SHP77 (cell line): ENCODE results near the gene BIN2.
A peak's percentile ranks its signal among the peaks of the same experiment; 100 is the strongest.

Source experiments
- DNase-seq, 2 experiments: peaks; one replicate each; lab custom pipeline; 2025; lab: John Stamatoyannopoulos, UW

Gene BIN2

DNA sequence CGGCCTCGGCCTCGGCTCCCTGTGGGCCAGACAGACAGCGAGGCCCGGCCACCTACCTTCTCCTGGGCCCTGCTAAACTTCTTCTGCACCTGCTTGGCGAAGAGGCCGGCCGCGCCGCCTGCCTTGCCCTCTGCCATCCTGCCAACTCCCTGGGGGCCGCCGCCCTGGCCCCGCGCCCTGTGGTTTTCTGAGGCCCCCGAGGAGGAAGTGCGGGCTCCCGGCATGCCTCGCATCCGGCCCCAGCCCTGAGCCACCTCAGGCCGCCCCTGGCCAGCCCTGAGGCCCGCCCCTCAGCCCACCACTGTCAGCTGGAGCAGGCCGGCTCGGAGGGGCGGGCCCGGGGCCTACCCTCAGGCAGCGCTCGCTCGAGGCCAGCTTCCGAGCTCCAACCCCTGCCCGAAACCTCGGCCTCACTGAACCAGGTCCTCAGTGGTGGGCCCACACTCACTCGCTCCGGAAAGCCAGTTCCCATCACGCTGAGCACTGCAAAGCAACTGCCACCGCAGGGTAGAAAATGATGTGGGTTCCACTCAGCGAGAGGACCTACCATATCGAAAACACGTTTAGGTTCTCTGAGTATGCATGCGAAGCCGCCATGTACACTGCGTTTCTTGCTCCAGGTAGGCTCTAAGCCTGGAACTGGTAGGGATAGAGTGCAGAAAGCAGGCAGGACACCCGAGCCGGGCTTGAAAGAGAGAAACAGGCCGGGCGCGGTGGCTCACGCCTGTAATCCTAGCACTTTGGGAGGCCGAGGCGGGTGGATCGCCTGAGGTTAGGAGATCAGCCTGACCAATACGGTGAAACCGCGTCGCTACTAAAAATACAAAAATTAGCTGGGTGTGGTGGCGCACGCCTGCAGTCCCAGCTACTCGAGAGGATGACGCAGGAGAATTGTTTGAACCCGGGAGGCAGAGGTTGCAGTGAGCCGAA, at the start of gene BIN2:
Gene BIN2 (minus strand): TSS at position 209 of the 930 bp plus-strand sequence. CDS start 72 bp downstream, at position 137.
- DNase-seq = no peak

DNA sequence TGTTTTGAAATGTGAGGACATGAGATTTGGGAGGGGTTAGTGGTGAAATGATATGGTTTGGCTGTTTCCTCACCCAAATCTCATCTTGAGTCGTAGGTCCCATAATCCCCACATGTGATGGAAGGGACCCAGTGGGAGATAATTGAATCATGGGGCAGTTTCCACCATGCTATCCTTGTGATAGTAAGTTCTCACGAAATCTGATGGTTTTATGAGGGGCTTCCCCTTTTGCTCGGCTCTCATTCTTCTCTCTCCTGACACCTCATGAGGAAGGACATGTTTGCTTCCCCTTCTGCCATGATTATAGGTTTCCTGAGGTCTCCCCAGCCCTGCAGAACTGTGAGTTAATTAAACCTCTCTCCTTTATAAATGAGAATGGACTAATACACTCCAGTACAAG, 49.2 kb upstream of the BIN2 start:
- DNase-seq = no peak

DNA sequence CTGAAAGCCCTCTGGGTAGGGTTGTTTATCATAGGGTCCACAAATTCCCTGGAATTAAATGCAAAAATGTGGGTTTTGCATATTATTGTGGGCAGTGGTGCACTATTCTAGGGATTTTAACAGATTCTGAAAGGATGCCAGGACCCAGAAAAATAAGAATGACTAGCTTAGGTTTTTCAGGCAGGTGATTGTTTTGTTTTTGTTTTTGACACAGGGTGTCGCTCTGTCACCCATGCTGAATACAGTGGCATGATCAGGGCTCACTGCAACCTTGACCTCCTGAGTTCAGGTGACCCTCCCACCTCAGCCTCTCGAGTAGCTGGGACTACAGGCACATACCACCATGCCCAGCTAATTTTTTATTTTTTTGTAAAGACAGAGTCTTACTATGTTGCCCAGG, 48.0 kb upstream of the BIN2 start:
- DNase-seq = no peak

DNA sequence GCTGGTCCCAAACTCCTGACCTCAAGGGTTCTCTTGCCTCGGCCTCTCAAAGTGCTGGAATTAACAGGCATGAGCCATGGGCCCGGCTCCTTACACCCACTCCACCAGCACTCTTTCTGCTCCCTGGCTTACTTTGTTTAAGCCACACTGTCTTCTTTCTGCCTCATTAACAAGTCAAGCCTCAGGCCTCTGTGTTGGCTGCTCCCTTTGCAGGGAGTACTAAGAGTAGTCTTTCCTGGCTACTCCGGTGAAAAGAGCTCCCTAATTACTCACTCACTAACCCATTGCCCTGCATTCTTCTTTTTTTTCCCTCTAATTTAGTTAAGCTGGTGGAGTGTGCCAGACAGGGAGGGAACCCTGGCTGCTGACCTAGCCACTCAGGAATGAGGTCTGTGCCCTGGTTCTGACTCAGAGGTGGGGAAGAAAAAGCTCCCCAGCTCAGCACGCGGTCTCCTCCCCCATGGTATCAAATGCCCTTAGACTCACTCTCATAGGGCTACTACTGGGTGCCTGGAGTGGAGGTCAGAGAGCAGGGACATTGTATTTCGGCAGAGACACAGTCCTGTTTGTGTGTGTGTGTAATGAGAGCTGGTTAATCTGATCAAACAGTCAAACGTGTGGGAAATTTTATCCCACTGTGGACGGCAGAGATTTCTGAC, 47.5 kb upstream of the BIN2 start:
- DNase-seq = no peak

DNA sequence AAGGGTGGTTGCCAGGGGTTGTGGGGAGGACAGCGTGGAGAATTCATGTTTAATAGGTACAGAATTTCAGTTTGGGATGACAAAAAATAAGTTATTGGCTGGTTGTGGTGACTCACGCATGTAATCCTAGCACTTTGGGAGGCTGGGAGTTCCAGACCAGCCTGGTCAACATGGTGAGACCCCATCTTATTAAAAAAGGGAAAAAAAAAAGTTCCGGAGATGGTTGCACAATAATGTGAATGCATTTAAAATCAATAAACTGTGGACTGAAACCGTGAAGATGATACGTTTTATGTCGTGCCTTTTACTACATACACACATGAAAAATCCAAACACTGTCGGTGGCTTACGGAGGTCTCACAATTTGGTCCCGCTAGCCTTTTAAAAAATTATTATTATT, 46.7 kb upstream of the BIN2 start:
- DNase-seq = no peak

DNA sequence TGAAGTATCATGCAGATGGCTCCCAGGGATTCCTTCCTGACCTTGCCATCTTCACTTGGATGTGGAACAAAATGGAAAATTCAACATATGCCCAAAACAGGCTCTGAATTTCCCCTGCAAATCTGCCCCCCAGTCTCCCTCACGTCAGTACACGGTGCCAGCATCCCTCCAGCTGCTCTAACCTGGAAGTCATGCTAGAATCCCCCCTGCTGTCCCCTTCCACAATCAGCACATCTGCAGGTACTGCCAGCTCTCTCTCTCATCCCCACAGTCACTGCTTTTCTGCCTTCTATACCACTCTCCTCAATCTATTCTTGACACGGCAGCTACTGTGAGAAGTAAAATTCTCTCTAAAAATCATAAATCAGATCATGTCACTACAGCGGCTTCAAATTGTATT, 45.6 kb upstream of the BIN2 start:
- DNase-seq = no peak

DNA sequence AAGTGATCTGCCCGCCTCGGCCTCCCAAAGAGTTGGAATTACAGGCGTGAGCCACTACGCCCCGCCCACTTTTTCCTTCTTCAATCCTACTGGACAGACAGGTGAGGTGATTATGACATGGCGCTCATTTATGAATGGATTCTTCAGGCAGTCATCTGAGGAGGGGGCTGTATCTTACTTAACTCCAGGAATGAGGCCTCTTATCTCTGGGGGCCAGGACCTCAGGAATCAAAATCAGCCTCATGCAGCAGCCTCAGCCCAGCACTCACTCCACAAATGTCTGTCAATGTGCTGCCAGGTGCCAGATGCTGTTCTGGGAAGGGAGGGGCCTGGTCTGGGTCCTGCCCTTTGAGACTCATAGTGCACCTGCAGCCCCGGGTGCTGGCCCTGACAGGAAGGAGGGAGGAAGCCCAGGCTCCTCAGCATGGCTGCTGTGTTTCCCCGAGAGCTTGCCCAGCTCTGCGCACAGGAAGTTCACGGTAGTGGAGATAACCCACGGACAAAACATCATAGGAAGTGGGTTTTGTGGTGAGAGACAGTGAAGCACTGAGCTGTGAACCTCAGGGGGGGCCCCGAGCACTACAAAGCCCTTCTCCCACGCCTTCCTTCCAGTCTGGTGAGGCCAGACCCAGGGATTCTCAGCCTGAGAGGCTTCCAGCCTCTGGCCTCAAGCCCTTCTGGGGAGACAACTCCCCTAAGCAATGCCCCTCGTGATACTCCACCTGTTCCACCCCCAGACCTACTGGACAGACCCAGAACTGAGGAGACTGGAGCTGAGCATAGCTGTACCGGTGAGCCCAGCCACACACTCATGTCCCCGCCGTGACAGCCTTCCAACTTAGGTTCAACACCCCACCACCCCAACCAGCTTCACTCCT, 44.9 kb upstream of the BIN2 start:
- peak; percentile 30 to 62 for DNase-seq

DNA sequence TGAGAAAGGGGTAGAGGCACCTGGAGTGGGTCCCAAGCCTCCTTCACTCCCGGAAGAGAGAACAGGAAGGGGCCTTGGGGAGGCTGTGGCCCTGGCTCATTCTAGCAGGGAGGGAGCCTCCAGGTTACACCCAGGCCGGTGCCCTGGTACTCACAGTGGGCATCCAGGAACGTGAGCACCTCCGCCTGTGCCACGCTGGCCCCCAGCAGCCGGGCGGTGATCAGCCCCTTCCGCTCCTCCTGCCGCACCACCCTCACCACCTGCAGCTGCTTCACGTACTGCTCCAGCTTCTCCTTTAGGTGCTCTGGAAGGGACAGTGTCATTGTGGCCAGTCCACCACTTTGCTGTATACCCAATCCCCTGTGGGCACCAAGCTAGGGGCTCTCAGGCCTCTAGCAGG, 41.3 kb upstream of the BIN2 start:
- DNase-seq = no peak

DNA sequence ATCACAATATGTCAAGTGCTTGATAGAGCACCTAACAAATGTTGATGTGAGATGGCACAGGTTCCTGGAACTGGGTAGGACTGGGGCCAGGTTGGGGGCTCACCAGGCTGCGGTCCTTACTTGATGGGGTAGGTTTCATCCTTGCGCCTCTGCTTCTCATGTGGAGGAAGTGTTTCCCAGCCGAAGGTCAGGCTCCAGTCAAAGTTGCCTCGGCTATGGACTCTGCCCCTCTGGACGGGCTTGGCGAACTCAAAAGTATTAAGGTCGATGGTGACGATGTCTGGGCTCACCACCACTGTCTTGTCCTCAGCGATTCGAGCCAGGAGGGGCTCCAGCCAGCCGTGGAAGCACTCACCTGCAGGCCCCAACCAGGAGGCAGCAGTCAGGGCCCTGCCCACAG, 40.0 kb upstream of the BIN2 start:
- no peak for DNase-seq

DNA sequence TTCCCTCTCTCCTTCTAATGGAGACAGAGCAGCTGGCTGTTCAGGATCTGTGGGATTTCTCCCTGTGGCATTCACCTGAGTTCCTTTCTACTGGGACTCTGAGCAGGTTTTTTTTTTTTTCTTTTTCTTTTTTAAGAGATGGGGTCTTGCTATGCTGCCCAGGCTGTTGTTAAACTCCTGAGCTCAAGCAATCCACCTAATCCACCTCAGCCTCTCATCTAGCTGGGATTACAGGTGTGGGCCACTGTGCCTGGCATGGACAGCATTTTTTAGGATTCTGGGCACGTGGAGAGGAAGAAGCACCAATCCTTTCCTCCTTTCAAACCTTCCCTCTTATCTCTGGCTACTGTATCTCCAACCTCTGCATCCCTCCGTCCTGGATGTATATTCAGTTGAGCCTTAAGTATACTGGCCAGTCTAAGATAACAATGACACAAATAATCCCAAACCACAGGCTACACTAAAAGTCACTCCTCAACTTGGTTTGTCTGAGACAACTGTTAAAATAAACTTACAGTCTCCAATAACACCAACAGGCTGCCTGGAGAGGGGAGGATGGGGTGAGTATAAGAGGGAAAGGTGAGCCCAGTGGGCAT, 38.9 kb upstream of the BIN2 start:
- DNase-seq = no peak

DNA sequence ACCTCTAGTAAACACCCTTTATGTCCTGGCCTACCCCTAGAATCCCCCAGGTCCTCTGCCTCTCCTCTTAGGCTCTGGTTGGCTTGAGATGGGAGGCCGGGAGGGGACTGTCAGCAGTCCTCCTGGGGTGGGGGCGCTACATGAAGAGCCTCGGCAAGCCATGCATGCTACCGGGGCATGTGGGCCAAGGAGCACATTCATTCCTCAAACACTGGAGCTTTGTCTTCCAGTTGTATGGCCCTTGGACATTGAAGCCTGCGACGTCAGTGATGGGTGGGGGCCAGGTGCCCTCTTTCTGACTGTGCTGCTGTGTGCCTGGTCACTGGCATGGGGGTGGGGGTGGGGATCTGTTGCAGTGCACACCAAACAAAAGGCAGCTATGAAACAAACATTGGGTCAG, 38.3 kb upstream of the BIN2 start:
- no peak for DNase-seq

DNA sequence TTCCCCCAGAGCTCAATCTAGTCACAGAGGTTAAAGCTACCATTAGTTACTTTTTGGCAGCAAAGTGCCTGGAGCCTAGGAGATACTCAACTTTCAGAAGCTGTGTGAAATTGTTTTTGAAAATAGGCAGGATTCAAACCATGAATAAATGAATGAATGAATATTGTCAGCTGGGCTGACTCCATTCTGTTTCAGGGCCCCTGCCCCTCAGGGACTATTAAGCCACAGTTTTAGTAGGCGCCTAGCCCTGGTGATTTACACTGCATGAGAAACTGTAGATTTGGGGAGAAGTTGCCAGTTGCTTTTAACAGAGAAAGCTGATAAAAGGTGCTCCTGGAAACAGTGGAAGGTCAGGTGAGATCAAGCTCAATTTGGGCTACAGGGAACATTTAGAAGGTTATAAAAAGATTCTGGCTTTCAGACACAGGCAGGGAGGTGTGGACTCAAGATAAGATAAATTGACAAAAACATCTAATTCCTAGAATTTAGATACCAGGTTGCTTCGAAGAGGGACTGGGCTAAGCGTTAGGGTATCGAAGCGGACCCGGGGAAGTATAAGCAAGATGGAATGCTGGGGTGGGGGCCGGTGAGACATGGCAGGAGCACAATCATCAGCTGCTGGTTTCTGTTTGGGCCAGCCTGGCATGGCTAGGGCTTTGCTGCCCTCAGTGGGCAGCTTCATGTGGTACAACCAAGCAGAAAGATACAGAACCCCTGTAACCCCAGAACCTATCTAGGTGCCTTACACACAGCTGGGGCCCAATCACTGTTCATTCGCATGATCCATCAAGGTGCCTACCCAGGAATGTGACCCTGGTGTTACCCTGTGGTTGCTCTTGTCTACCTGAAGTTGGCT, 37.4 kb upstream of the BIN2 start:
- no peak for DNase-seq

DNA sequence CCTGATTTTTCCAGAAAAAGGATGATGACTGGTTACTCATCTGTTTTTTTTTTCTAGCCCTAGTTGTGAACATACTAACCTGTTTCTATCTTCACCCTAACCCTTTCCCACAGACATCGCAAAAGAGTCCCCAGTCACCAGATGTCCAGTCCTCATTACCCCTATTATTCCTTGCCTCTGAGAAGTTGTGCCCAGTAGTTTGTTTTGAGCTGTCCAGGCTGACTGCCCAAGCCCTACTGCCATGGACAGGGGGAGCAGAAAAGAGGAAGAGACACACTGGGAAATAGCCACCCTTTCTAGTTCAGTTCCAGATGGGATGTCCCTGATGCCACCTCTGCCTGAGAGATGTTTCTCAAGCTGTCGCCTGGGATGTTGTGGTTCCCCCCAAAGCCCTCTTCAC, 36.3 kb upstream of the BIN2 start:
- DNase-seq = no peak

DNA sequence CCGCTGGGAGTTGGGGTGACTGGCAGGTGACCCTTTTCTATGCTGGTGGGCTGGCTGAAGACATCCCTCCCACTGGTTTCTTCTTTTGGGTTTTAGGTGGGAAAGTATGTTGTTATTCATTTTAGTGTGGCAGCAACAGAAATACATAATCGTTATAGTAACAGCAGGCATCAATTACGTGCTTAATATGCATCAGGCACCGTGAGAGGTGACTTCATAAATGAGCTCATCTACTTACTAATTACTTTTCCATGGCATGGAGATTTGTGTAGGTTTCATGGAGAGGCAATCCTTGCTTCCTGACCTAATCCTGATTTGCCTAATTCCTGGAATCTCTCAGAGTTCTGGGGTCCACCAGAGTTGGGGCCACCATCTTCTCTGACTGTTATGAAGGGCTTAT, 35.9 kb upstream of the BIN2 start:
- DNase-seq = no peak

DNA sequence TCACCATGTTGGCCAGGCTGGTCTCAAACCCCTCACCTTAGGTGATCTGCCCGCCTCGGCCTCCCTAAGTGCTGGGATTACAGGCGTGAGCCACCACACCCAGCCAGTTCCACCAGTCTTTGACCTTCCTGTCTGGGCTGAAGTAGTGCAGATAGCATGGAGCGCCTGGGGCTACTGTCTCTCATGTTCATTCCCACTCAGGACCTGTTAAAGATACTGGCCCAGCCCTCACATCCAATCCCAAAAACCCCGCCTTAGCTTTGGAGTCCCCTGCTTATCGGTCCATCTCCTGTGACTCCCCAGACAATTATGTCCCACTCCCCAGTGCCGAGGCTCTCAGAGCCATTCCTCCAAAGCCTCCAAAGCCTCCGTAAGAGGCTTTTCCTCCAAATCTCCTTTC, 34.5 kb upstream of the BIN2 start:
- DNase-seq = no peak

DNA sequence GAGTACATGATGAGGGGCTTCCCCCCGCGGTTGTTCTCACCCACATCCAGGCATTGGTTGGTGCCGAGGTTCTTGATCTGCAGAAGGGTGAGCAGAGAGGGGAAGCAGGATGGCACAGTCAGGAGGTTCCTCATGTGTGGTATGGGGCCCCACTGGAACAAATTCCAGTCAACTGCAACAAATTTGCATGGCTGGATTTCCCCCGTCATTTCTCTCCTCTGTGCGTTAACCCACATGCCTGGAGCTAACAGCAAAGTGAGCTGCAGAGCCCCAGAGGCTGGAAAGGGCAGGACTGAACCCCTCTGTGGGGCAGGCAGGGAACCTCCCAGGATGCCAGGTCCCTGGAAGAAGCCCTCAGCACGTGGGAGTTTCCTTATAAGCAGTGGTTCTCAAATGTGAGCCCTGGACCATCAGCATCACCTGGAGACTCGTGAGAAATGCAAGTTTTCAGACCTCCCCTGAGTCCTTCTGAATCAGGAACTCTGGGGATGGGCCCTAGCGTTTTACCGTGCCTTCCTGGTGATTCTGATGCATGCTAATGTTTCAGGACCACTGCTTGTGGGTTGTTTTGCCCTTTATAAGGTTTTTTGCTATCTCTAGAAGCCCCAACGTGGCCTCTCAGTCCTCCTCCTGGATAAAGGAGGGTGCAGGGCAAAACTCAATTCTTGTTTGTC, 33.5 kb upstream of the BIN2 start:
- no peak for DNase-seq

DNA sequence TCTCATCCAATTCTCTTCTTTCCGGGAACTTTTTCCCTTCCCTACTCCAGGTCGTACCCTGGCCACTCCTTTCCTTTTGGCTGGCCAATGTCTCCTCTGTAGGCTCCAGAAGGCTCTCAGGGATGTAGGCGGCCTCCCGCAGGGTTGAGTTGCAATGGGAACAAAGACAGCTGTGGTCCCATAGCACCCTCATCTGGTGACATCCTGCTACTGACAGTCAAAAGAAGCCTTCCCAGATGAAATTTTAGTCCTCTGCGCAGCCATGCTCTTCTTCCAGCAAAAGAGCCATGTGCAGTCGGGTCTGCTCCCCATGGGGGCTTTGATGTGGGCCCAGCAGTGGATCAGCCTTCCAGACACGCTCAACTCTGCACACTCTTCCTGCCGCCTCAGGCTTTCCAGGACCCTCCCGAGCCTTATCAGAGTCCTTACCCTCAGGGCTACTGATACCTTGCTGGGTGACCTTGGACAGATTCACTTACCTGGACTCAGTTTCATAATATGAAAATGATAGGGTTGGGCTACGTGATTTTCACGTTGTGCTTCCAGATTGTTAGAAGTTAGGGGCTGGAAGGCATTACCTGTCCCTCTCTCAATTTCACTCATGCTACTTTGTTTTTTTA, 28.0 kb upstream of the BIN2 start:
- DNase-seq = peak; percentile 65 to 66

DNA sequence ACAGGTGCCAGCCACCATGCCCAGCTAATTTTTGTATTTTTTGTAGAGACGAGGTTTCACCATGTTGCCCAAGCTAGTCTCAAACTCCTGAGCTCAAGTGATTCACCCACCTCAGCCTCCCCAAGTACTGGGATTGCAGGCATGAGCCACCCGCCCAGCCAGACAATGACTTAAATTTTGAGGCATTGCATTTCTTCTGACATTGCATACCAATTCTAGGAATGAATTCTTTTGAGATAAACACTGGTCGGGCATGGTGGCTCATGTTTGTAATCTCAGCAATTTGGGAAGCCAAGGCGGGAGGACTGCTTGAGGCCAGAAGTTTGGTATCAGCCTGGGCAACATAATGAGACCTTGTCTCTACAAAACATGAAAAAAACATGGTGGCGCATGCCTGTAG, 25.1 kb upstream of the BIN2 start:
- DNase-seq = no peak

DNA sequence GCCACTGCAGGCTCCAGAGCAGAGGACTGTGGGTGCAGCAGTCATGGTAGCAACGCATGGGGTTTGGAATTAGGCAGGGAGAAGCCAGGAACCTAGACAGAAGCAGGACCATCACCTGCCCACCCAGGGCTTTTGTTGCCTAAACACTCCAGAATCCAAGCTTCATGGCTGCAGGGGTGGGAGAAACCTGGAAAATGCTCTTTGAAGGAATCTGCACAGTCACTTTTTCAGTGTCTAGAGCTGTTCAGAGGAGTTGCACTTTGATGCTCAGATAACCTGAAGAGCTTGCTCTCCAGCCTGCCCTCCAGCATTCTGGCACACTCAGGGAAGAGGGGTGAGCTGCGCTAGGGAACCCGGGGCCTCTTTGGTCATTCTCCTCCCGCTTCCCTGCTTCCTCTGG, 24.1 kb upstream of the BIN2 start:
- DNase-seq = no peak

DNA sequence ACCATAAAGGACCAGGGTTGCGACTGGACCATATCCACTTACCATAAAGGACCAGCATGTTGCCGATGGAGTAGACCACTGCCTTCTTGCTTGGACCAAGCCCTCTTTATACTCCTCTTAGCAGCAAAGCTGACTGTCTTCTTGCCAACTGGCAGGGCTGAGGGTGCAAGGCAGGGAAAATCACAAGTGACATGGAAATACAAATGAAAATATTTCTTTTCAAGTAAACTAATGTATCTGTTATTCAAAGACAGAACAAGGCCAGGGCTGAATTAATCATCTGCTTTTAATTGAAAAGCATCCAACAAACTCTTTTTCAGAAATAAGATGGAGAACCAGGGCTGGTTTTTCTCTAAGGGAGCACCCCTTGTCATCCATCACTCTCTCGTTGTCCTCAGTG, 22.6 kb upstream of the BIN2 start, which contains the start of gene CELA1:
Gene CELA1 (minus strand): TSS at position 99 of the 400 bp plus-strand sequence. CDS start 41 bp downstream, at position 58.
- no peak for DNase-seq
